Endothelial cell of umbilical vein (primary cell): ENCODE results near the gene LOXL4.

Experiments used
- CTCF ChIP-seq, 2 donors: IDR thresholded peaks; 1 replicate in 1 of 2; 2 replicates in 1 of 2; pipeline ENCODE4 v1.5.1; 2011; ENCODE audit warnings: low read length in 2 of 2, mild to moderate bottlenecking in 2 of 2, moderate library complexity in 2 of 2, control low read depth in 1 of 2, inconsistent platforms in 1 of 2, low read depth in 1 of 2; ENCODE audit not compliant: insufficient read depth in 1 of 2; ENCODE audit errors: extremely low read depth in 1 of 2
- EZH2 ChIP-seq: IDR thresholded peaks from 2 replicates; pipeline ENCODE4 v1.6.1; 2012; ENCODE audit warnings: borderline replicate concordance, low read depth, mild to moderate bottlenecking, moderate library complexity, low read length, inconsistent platforms; ENCODE audit not compliant: severe bottlenecking
- FOS ChIP-seq: IDR thresholded peaks from 2 replicates; pipeline ENCODE4 v1.6.1; 2011; ENCODE audit warnings: mild to moderate bottlenecking, low read length, moderate library complexity, borderline replicate concordance; ENCODE audit not compliant: insufficient read depth
- GATA2 ChIP-seq: IDR thresholded peaks from 2 replicates; pipeline ENCODE4 v1.7.0; 2011; ENCODE audit warnings: low read depth, mild to moderate bottlenecking, moderate library complexity, mixed read lengths, low read length; ENCODE audit not compliant: insufficient read length, insufficient read depth
- JUN ChIP-seq: IDR thresholded peaks from 2 replicates; pipeline ENCODE4 v1.6.1; 2011; ENCODE audit warnings: borderline replicate concordance, low read depth; ENCODE audit not compliant: insufficient read length, insufficient read depth
- MAX ChIP-seq: IDR thresholded peaks from 2 replicates; pipeline ENCODE4 v1.6.1; 2011; ENCODE audit not compliant: insufficient read depth, insufficient read length
- MYC ChIP-seq: IDR thresholded peaks from one replicate; pipeline ENCODE4 v1.6.1; 2011; ENCODE audit warnings: mild to moderate bottlenecking, low read depth, low read length
- POLR2A ChIP-seq: IDR thresholded peaks from 2 replicates; pipeline ENCODE4 v1.6.1; 2012; ENCODE audit warnings: low read depth, mild to moderate bottlenecking, control low read depth, low read length
- POLR2AphosphoS5 ChIP-seq: IDR thresholded peaks from 2 replicates; pipeline ENCODE4 v1.6.1; 2012; ENCODE audit warnings: low read depth, mild to moderate bottlenecking, control low read depth, low read length, moderate library complexity; ENCODE audit not compliant: insufficient read depth

GRCh38 chr10:98301664-98302319, 33.8 kb upstream of the LOXL4 start:
- TF ChIP-seq POLR2AphosphoS5 (no peak), MYC (no peak), CTCF (IDR thresholded peaks at IDR 0.05; ENCODE audit: extremely low read depth in 1 of 2, insufficient read depth in 1 of 2, low read depth in 1 of 2, low read length in 2 of 2) (no peak), EZH2 (no peak), MAX (no peak), POLR2A (no peak), FOS (no peak), JUN (no peak), GATA2 (no peak)
